LHCN-M2 (cell line): ENCODE measurements around the gene SLC2A10. TPM values are rescaled to one million over a fixed set of nuclear protein-coding genes. Genes with fewer than 3 reads are reported as not detected.

ENCODE experiments used
- DNase-seq: peaks from one replicate; pipeline ENCODE4 v3.0.0-alpha.2; 2012; ENCODE audit warnings: low read depth
- total RNA-seq: library from RNA; depleted of rRNA; stranded (reverse); fragments of >200 nt; gene quantifications from 2 replicates; pipeline ENCODE4 v1.2.3, GENCODE V29; 2014; rRNA removed

SLC2A10 gene
- total RNA-seq, 1 experiment from 2014 or later: 21.0 TPM

GRCh38 chr20:46770330-46771194 lies 61.1 kb downstream of the SLC2A10 start:
- DNase-seq: no peak

- DNase-seq: no peak
Measured at GRCh38 chr20:46771195-46771588, 61.7 kb downstream of the SLC2A10 start.

GRCh38 chr20:46772901-46773300 lies 63.5 kb downstream of the SLC2A10 start:
- no peak for DNase-seq

DNA sequence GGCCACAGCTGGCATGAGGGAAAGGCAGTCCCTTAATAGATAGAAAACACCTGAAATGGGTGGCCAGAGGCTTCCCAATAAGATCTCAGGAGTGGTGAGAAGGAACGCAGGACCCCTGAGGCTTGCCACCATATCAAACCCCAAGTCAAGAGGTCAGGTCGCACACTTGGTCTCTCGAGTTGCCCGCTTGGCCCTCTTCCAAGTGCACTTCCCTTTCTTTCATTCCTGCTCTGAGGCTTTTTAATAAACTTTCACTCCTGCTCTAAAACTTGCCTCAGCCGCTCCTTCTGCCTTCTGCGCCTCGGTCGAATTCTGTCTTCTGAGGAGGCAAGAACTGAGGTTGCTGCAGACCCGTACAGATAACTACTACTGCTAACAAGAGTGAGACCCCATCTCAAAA lies 64.2 kb downstream of the SLC2A10 start:
- no peak for DNase-seq

DNA sequence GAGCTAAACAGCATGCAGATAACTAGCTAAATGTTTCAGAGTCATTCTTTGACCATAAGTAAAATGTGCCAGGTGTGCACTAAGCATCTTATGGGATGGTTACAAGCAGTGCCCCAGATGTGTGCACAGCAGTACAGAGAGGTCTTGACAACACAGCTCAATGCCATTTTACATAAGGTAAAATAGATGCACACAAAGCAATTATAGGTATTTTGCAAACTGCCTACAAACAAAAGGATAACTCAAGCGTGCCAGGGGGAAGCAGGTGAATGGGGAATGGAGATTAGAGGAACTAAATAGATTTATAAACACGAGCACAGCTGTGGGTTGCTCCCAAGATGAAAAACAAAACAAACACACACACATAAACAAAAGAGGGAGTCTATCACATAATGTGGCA lies 64.8 kb downstream of the SLC2A10 start:
- DNase-seq: no peak

DNA sequence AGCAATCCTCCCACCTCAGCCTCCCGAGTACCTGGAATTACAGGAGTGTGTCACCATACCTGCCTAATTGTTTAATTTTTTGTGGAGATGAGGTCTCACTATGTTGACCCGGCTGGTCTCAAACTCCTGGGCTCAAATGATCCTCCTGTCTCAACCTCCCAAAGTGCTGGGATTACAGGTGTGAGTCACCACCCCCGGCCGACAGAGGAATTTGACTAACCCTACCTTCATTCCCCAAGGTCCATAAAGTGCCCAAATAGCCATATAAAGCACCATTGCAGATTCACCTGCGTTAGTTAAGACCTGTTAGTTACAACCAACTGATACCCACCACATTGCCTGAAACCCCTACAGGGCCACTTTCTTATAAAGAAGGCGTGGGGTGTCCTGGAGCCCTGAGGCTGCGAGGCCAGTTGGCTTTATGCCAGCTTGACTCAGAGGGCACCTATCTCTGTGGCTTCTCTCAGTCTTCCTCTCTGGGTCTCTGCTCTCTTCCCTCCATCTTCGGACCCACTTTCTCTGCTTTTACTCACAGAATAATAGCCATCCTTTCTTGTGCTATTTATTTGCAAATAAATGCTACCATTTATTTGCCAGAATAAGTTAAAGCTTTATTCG lies 65.6 kb downstream of the SLC2A10 start:
- DNase-seq: no peak

- no peak for DNase-seq
Measured at GRCh38 chr20:46775806-46776205, 66.4 kb downstream of the SLC2A10 start.

DNA sequence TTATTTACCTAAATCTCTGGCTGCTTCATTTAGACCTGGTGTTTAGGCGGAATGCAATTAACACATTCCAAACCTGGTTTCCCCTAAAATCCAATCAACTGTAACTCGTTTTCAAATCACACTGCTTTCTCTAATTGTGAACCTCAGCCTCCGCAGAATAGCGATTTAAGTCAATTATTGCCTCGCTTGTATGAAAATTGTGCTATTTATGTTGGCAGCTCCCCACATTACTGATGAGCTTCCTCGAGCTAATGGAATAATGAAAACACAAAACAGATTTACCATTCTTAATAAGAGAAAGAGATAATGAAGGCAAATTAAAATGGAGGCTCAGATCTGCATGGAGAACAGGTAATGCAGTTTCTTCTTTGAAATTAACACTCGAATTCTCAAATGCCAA lies 67.9 kb downstream of the SLC2A10 start:
- DNase-seq: no peak

DNA sequence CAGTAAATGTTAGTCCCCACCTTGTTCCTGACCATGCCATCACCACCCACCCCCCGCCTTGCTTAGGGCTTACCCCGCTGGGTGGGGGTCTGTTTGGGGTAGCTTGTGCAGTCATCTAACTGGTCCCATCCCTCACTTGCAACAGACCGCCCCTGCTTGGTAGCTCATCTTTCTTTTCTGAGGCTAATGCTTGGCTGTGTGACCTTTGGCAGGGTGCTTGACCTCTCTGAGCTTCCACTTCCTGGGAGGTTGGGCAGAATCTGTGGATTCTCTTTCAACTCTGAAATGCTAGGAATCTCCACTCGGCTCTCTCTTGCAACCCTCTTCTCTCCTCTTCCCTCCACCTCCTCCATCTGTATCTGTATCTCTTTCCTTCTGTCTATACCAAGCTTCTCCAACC lies 70.4 kb downstream of the SLC2A10 start:
- DNase-seq: no peak

DNA sequence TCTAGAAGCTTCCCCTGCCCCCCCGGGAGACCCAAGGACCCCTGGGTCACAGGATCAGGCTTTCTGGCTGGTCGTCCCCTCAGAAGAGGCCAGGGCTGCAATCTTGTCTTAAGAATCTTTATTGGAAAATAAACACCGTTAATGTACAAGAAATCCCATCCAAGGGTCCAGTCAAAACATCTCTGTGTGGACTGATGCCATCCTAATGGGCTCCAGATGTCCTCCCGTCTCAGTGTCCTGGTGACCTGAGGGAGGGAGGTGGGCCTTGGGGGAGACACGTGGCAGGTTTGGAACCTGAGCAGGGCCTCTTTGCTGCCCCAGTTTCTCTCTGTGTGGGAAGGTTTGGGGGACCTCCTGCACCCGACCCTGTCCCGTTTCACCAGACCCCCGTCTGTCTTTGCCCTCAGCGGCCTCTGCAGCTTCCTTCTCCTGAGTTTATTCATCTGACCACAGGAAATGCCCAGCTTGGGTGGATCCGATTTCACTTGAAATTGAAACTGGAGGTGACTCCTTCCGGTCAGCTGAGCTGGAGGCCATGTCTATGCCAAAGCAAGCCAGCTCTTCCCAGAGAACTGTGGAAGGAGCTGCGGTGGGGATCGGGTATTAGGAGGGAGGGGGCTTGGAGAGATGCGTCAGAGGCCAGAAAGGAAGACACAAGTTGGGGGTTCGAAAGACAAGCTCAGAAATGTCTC lies 75.1 kb downstream of the SLC2A10 start:
- DNase-seq: no peak

Other genes starting within 250 kb of the SLC2A10 start
- 0.11 TPM in 1 of 2 replicates, not detected in the other for gene ZNF334, start 196.1 kb upstream of the SLC2A10 start, total RNA-seq
- not detected in 2 replicates for gene OCSTAMP, start 159.0 kb upstream of the SLC2A10 start, total RNA-seq
- gene SLC13A3, start 58.2 kb upstream of the SLC2A10 start, total RNA-seq: 0.17 TPM in 1 of 2 replicates, not detected in the other
- 26.8 and 29.7 TPM in 2 replicates for gene TP53RK, start 20.2 kb upstream of the SLC2A10 start, total RNA-seq
- 0.11 and 0.45 TPM in 2 replicates for gene EYA2, start 185.2 kb downstream of the SLC2A10 start, total RNA-seq